Neuronal stem cell (in vitro differentiated cells): ENCODE data around the gene SLC25A10.
A peak's percentile ranks its signal among the peaks of the same experiment; 100 is the strongest.

ENCODE experiments used
- DNase-seq: peaks from one replicate; pipeline ENCODE4 v3.0.0-alpha.2; 2013; ENCODE audit warnings: low spot score
- H2AFZ ChIP-seq: one replicate; pipeline ENCODE4 v1.6.1; 2013; ENCODE audit warnings: mild to moderate bottlenecking, low read length, inconsistent platforms
- H2AK5ac ChIP-seq: 2 replicates; pipeline ENCODE4 v1.6.1; 2013; ENCODE audit warnings: low read depth, mild to moderate bottlenecking, inconsistent platforms, low read length, moderate library complexity, mixed read lengths
- H2BK120ac ChIP-seq: 2 replicates; pipeline ENCODE4 v1.6.1; 2013; ENCODE audit warnings: low read depth, mild to moderate bottlenecking, inconsistent platforms, low read length, moderate library complexity, mixed read lengths
- H2BK12ac ChIP-seq: one replicate; pipeline ENCODE4 v1.6.1; 2013; ENCODE audit warnings: low read length, inconsistent platforms
- H2BK15ac ChIP-seq: 2 replicates; pipeline ENCODE4 v1.6.1; 2013; ENCODE audit warnings: mild to moderate bottlenecking, low read length, inconsistent platforms, mixed read lengths
- H2BK5ac ChIP-seq: one replicate; pipeline ENCODE4 v1.6.1; 2013; ENCODE audit warnings: inconsistent platforms, mild to moderate bottlenecking, low read length, moderate library complexity
- H3K14ac ChIP-seq: one replicate; pipeline ENCODE4 v1.6.1; 2013; ENCODE audit warnings: low read length, inconsistent platforms
- H3K18ac ChIP-seq: 2 replicates; pipeline ENCODE4 v1.6.1; 2013; ENCODE audit warnings: low read length, inconsistent platforms
- H3K23ac ChIP-seq: 2 replicates; pipeline ENCODE4 v1.6.1; 2013; ENCODE audit warnings: low read depth, mild to moderate bottlenecking, mixed read lengths, low read length, inconsistent platforms; ENCODE audit not compliant: poor library complexity
- H3K27ac ChIP-seq: replicated peaks from 3 replicates; pipeline ENCODE4 v1.5.1; 2013; ENCODE audit warnings: low read length, inconsistent platforms
- H3K27me3 ChIP-seq, 3 experiments: 2 replicates each; pipeline ENCODE4 v1.6.1; 2013; ENCODE audit warnings: low read length in 3 of 3, mild to moderate bottlenecking in 2 of 3, inconsistent platforms in 1 of 3, low read depth in 1 of 3, mixed read lengths in 1 of 3, moderate library complexity in 1 of 3; ENCODE audit not compliant: control insufficient read depth in 3 of 3, insufficient read depth in 3 of 3
- H3K36me3 ChIP-seq, 2 donors: replicated peaks in 1 of 2; 2 replicates each; pipeline ENCODE4 v1.6.1; 2013; ENCODE audit warnings: low read length in 2 of 2; ENCODE audit not compliant: control insufficient read depth in 2 of 2, insufficient read depth in 2 of 2
- H3K4ac ChIP-seq: 2 replicates; pipeline ENCODE4 v1.6.1; 2013; ENCODE audit warnings: inconsistent platforms, mild to moderate bottlenecking, low read length, moderate library complexity
- H3K4me1 ChIP-seq, 2 donors: 1 replicate in 1 of 2; 2 replicates in 1 of 2; pipeline ENCODE4 v1.6.1; 2013; ENCODE audit warnings: low read length in 2 of 2, low read depth in 1 of 2; ENCODE audit not compliant: control insufficient read depth in 2 of 2, insufficient read depth in 1 of 2
- H3K4me2 ChIP-seq: one replicate; pipeline ENCODE4 v1.6.1; 2013; ENCODE audit warnings: mild to moderate bottlenecking, low read length, inconsistent platforms; ENCODE audit not compliant: insufficient read depth, poor library complexity, severe bottlenecking
- H3K4me3 ChIP-seq, 2 donors: 2 replicates each; pipeline ENCODE4 v1.5.1; 2013; ENCODE audit warnings: low read length in 2 of 2, mild to moderate bottlenecking in 2 of 2, inconsistent platforms in 1 of 2, moderate library complexity in 1 of 2
- H3K79me1 ChIP-seq: one replicate; pipeline ENCODE4 v1.6.1; 2013; ENCODE audit warnings: low read depth, mild to moderate bottlenecking, inconsistent platforms, low read length, moderate library complexity
- H3K9ac ChIP-seq: one replicate; pipeline ENCODE4 v1.6.1; 2013; ENCODE audit warnings: mild to moderate bottlenecking, low read depth, low read length, inconsistent platforms; ENCODE audit not compliant: poor library complexity
- H3K9me3 ChIP-seq, 2 donors: replicated peaks in 1 of 2; 2 replicates each; pipeline versions ENCODE3 to v1.6.1; 2013; ENCODE audit warnings: low read length in 2 of 2, mild to moderate bottlenecking in 2 of 2, inconsistent platforms in 1 of 2, low read depth in 1 of 2, mixed read lengths in 1 of 2, moderate library complexity in 1 of 2; ENCODE audit not compliant: control insufficient read depth in 2 of 2, insufficient read depth in 1 of 2
- H4K8ac ChIP-seq: one replicate; pipeline ENCODE4 v1.6.1; 2013; ENCODE audit warnings: low read depth, mild to moderate bottlenecking, inconsistent platforms, low read length, moderate library complexity
- H4K91ac ChIP-seq: one replicate; pipeline ENCODE4 v1.6.1; 2013; ENCODE audit warnings: low read length, low read depth, mild to moderate bottlenecking, inconsistent platforms; ENCODE audit not compliant: poor library complexity
- WGBS, 2 donors: extraction: QIAGEN DNeasy Blood & Tissue Kit; methylation state at CpG; one replicate each; pipeline ENCODE4 v1.1.7; 2013; ENCODE audit warnings: missing lambda C conversion rate in 2 of 2, mixed read lengths in 1 of 2; ENCODE audit not compliant: insufficient read length in 2 of 2, insufficient replicate concordance in 1 of 2; ENCODE audit errors: extremely low coverage in 2 of 2; 5-methylcytosine and 5-hydroxymethylcytosine counted together

SLC25A10 gene

DNA sequence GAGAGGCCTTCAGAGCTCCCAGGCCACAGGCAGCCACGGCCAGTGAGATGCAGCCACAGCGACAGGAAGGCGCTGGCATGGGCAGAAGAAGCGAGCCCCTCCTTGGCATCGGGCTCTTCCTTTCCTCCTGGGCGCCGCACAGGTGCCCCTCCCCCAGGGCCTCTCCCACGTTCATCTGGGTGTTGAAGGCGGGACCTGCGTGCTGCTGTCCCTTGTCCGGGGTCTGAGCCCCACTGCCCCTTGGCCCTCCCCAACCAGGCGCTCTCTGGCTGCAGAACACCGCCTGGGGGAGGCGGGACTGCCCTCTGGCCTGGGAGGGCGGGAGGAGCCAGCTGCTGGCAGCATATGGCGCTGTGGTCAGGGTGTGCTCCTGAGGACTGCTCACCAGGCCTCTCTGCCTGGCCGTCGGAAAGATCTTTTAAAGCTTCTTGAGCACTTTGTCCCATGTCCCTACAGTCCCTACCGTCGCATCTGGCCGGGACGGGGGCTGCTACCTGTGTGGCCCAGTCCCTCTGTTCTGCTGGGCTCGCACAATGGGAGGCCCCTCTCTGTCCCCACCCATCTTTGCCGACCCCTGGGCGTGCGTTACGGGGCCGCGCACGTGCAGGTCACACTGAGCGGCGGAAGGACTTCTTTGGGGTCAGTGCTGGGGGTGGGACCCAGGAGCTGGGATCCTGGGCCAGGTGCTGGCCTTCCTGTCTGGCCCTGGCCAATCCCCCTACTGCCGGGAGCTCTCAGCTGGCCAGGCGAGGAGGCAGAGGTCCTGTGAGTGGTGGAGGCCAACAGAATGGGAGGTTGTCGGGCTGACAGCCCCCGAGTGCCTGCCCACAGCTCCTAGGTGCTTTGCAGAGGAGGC, 1.7 kb downstream of the SLC25A10 start:
- no peak overlapping the region for H3K4ac ChIP-seq
- H3K4me1 ChIP-seq = peaks cover 21 to 26% of the 10 kb centered on the region in 2 donors
- peak overlapping the region; percentile 27 for H3K27ac ChIP-seq
- no peak overlapping the region for H2AFZ ChIP-seq
- no CpG with 5 or more reads among the region's 36 CpGs for WGBS, 2 donors
- peak overlapping the region; percentile 98 for H3K4me2 ChIP-seq
- H3K79me1 ChIP-seq = peaks cover 26% of the 10 kb centered on the region
- peaks cover 0 to 14% (median 0%) of the 10 kb centered on the region in 3 experiments for H3K27me3 ChIP-seq
- H2BK120ac ChIP-seq = no peak overlapping the region
- no peak overlapping the region for H4K91ac ChIP-seq
- H4K8ac ChIP-seq = no peak overlapping the region
- no peaks in the 10 kb centered on the region for H3K9me3 ChIP-seq
- peaks cover 10 to 28% of the 10 kb centered on the region in 2 donors for H3K36me3 ChIP-seq
- H2AK5ac ChIP-seq = peak overlapping the region; percentile 43
- H3K4me3 ChIP-seq = peak overlapping the region; percentile 34 to 81
- peak overlapping the region; percentile 73 for H2BK12ac ChIP-seq
- peak overlapping the region; percentile 97 for H3K14ac ChIP-seq
- H3K18ac ChIP-seq = no peak overlapping the region
- H2BK5ac ChIP-seq = peak overlapping the region; percentile 54
- DNase-seq = no peak
- peak overlapping the region; percentile 58 for H2BK15ac ChIP-seq
- H3K23ac ChIP-seq = peak overlapping the region; percentile 91
- peak overlapping the region; percentile 84 for H3K9ac ChIP-seq

DNA sequence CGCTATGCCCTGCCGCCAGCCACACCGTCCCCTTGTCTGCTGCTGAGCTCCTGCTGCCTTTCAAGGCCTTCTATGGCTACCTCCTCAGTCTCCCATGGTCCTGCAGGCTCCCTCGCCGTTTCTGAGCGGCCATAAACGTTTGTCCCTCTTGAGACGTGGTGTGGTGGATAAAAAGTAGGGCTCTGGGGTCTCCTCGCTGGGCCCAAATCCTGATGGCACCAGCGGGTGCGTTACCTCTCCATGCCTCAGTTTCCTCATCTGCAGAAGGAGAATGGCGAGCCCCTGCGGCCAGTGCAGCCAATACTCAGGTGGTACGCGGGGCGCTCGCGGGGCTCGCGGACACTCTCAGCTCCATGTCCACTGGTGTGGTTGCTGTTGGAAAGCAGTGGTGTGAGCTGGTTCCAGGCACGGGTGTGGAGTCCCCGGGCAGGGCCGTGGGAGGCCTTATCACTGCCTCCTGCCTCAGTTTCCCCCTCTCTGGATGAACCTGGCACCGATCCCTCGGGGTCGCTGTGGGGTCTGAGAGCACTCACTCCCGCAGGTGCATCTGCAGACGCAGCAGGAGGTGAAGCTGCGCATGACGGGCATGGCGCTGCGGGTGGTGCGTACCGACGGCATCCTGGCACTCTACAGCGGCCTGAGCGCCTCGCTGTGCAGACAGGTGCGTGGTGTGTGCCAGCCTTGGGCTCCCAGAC, 2.5 kb downstream of the SLC25A10 start:
- no peaks in the 10 kb centered on the region for H3K9me3 ChIP-seq
- H2BK12ac ChIP-seq = peak overlapping the region; percentile 75
- peaks cover 26% of the 10 kb centered on the region for H3K79me1 ChIP-seq
- H4K91ac ChIP-seq = no peak overlapping the region
- no peak overlapping the region for H4K8ac ChIP-seq
- H2BK15ac ChIP-seq = no peak overlapping the region
- H3K4me2 ChIP-seq = no peak overlapping the region
- H3K4me1 ChIP-seq = peaks cover 21 to 26% of the 10 kb centered on the region in 2 donors
- peak overlapping the region; percentile 91 for H3K23ac ChIP-seq
- H3K14ac ChIP-seq = peak overlapping the region; percentile 71
- H3K4ac ChIP-seq = no peak overlapping the region
- H2AFZ ChIP-seq = no peak overlapping the region
- peak overlapping the region; percentile 84 for H3K9ac ChIP-seq
- peak overlapping the region; percentile 54 for H2BK5ac ChIP-seq
- no peak overlapping the region for H3K27ac ChIP-seq
- H3K27me3 ChIP-seq = peaks cover 0 to 14% (median 0%) of the 10 kb centered on the region in 3 experiments
- peaks cover 10 to 31% of the 10 kb centered on the region in 2 donors for H3K36me3 ChIP-seq
- WGBS, 2 donors = no CpG with 5 or more reads among the region's 39 CpGs
- H3K4me3 ChIP-seq = peak overlapping the region in 1 of 2 donors; percentile 81
- no peak for DNase-seq
- no peak overlapping the region for H3K18ac ChIP-seq
- H2AK5ac ChIP-seq = peak overlapping the region; percentile 19
- H2BK120ac ChIP-seq = no peak overlapping the region

DNA sequence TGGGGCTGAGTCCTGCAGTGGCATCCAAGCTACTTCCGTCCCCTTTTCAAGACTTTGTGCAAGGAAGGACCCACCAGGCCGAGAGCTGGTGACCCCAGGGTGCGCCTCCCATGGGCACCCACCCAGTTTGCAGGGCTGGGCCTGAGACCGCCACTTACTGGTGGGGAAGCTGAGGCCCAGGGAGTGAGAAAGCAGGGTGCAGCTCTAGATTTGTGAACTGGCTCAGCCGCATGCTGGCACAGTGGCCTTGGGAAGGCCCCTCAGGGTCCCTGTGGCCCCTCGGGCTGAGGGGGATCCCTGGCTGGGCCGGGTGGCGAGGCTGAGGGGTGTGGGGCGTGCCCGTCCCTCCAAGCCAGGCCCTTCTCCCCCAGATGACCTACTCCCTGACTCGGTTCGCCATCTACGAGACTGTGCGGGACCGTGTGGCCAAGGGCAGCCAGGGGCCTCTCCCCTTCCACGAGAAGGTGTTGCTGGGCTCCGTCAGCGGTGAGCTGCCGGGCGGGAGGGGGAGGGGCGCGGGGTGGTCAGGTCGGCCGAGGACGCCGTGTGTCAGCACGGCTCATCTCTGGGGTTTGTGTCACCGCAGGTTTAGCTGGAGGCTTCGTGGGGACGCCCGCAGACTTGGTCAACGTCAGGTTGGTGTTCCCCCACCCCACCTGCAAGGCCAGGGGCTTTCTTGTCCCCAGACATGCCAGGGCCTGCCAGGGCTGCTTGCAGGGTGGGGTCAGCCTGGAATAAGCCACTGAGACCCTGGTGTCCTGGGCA, 3.2 kb downstream of the SLC25A10 start:
- H3K4ac ChIP-seq = no peak overlapping the region
- no peak overlapping the region for H4K8ac ChIP-seq
- peak overlapping the region; percentile 75 for H2BK12ac ChIP-seq
- no peak overlapping the region for H3K9ac ChIP-seq
- H3K79me1 ChIP-seq = peaks cover 26% of the 10 kb centered on the region
- H3K23ac ChIP-seq = no peak overlapping the region
- H2BK5ac ChIP-seq = no peak overlapping the region
- H2BK15ac ChIP-seq = no peak overlapping the region
- H2AK5ac ChIP-seq = peak overlapping the region; percentile 19
- peaks cover 0 to 11% (median 0%) of the 10 kb centered on the region in 3 experiments for H3K27me3 ChIP-seq
- H2AFZ ChIP-seq = no peak overlapping the region
- WGBS, 2 donors = no CpG with 5 or more reads among the region's 32 CpGs
- H3K14ac ChIP-seq = no peak overlapping the region
- H3K4me2 ChIP-seq = no peak overlapping the region
- no peak overlapping the region for H3K27ac ChIP-seq
- H3K9me3 ChIP-seq = no peaks in the 10 kb centered on the region
- H3K18ac ChIP-seq = no peak overlapping the region
- DNase-seq = no peak
- no peak overlapping the region for H4K91ac ChIP-seq
- peaks cover 10 to 37% of the 10 kb centered on the region in 2 donors for H3K36me3 ChIP-seq
- H3K4me1 ChIP-seq = peaks cover 21 to 25% of the 10 kb centered on the region in 2 donors
- no peak overlapping the region for H3K4me3 ChIP-seq
- H2BK120ac ChIP-seq = no peak overlapping the region
